Measurements from ENCODE around the gene TNFRSF4. TPM values are rescaled to one million over a fixed set of nuclear protein-coding genes. Genes with fewer than 3 reads are reported as not detected.

TNFRSF4 gene
- total and polyA plus RNA-seq, 2 of the 13 experiments (the other 11 are each of a cell fraction or from before 2014, with no cell fraction given) = not detected

- peak; percentile 61; the same call in 1 of the 2 replicates for TF ChIP-seq ZNF691 (CRISPR knock-in tag; IDR thresholded peaks at IDR 0.05; ENCODE audit: borderline replicate concordance, low read depth)
- no peak for TF ChIP-seq ZNF639 (CRISPR knock-in tag; conservative IDR thresholded peaks at IDR 0.05)
- peak; percentile 66; the same call in 1 of the 2 replicates for TF ChIP-seq CREB1 (IDR thresholded peaks at IDR 0.05)
- 0 out of 2 replicates have a peak, but pooled peaks have one; percentile 11 for TF ChIP-seq CREB1 (CRISPR knock-in tag; IDR thresholded peaks at IDR 0.05)
- TF ChIP-seq GMEB2 (CRISPR knock-in tag; IDR thresholded peaks at IDR 0.05; ENCODE audit: low read depth) = no peak
- peak; percentile 79; the same call in 1 of the 2 replicates for TF ChIP-seq TFAP4 (IDR thresholded peaks at IDR 0.05; ENCODE audit: borderline replicate concordance, low read depth)
- no peak for TF ChIP-seq AKNA (CRISPR knock-in tag; IDR thresholded peaks at IDR 0.05; ENCODE audit: borderline replicate concordance)
- TF ChIP-seq SRSF9 (IDR thresholded peaks at IDR 0.05; ENCODE audit: borderline replicate concordance, insufficient read depth, low read depth, low read length, poor library complexity, severe bottlenecking) = no peak
- peak; percentile 57 for TF ChIP-seq HNRNPLL (IDR thresholded peaks at IDR 0.05; ENCODE audit: low read depth, low read length, poor library complexity, severe bottlenecking)
- peak; percentile 62; the same call in 1 of the 2 replicates for TF ChIP-seq ZNF12 (CRISPR knock-in tag; IDR thresholded peaks at IDR 0.05)
- no peak for TF ChIP-seq ZNF20 (CRISPR knock-in tag; IDR thresholded peaks at IDR 0.05)
- peak; percentile 27; the same call in 1 of the 2 replicates for TF ChIP-seq ZNF326 (CRISPR knock-in tag; IDR thresholded peaks at IDR 0.05; ENCODE audit: borderline replicate concordance)
- TF ChIP-seq ZNF556 (CRISPR knock-in tag; IDR thresholded peaks at IDR 0.05; ENCODE audit: borderline replicate concordance) = no peak
- no peak; the same call in 1 of the 2 replicates for TF ChIP-seq TFDP1 (CRISPR knock-in tag; IDR thresholded peaks at IDR 0.05; ENCODE audit: borderline replicate concordance)
- no peak; the same call in 1 of the 2 replicates for TF ChIP-seq HOXA5 (CRISPR knock-in tag; IDR thresholded peaks at IDR 0.05)
- peak; percentile 76 for TF ChIP-seq POLR2AphosphoS5 (IDR thresholded peaks at IDR 0.05; ENCODE audit: low read depth, low read length)
- no peak; the same call in 1 of the 2 replicates for TF ChIP-seq SRY (CRISPR knock-in tag; IDR thresholded peaks at IDR 0.05)
These were observed 24.1 kb upstream of the TNFRSF4 start (continued) for GRCh38 chr1:1237874-1238701.
